AG08395 (cell line): ENCODE data around the gene PAQR8.
"Not testable (repeated sequence)": the region's sequence is repeated elsewhere in the genome, so short reads cannot be mapped to it uniquely, and the experiment has no call there.

ENCODE experiments used
- DNase-seq: peaks from one replicate; pipeline ENCODE4 v3.0.0; 2012; ENCODE audit warnings: mixed read lengths, low spot score

PAQR8 gene

GRCh38 chr6:52376763-52377162 is 14.8 kb downstream of the PAQR8 start:
- no peak for DNase-seq

GRCh38 chr6:52377538-52378221 is 15.7 kb downstream of the PAQR8 start:
- no peak for DNase-seq

DNA sequence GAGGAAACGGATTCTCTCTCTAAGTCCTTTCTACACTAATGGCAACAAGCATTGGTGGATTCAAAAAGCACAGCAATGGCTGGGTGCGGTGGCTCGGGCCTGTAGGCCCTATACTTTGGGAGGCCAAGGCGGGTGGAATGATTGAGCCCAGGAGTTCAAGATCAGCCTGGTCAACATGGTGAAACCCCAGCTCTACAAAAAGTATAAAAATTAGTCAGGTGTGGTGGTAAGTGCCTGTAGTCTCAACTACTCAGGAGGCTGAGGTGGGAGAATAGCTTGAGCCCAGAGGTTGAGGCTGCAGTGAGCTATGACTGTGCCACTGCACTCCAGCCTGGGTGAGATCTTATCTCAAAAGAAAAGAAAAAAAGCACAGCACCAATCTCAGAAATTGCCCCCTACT is 19.3 kb downstream of the PAQR8 start:
- no peak for DNase-seq

- no peak for DNase-seq
Measured at GRCh38 chr6:52384145-52384766, 22.3 kb downstream of the PAQR8 start.

- DNase-seq, result no peak
Measured at GRCh38 chr6:52385074-52385473, 23.1 kb downstream of the PAQR8 start.

- DNase-seq, result not testable (repeated sequence)
Measured at GRCh38 chr6:52388119-52388518, 26.2 kb downstream of the PAQR8 start.

GRCh38 chr6:52388790-52389189 is 26.8 kb downstream of the PAQR8 start:
- DNase-seq, result no peak

DNA sequence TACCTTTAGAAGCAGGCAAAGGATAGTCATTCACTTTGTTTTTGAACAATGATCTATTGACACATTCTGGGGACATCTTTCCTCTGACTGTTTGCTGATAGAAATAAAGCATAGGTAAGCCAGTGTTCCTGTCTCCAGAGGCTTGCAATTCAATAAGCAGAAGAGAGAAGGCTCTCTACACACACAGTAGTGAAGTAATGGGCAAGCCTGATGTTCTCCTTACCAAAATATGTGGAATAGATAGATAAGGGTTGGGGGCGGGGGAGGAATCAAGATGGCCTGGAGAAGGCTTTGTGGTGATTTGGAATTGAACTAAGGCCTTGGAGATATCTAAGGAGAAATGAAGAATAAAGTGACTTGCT is 27.3 kb downstream of the PAQR8 start:
- DNase-seq, result no peak

DNA sequence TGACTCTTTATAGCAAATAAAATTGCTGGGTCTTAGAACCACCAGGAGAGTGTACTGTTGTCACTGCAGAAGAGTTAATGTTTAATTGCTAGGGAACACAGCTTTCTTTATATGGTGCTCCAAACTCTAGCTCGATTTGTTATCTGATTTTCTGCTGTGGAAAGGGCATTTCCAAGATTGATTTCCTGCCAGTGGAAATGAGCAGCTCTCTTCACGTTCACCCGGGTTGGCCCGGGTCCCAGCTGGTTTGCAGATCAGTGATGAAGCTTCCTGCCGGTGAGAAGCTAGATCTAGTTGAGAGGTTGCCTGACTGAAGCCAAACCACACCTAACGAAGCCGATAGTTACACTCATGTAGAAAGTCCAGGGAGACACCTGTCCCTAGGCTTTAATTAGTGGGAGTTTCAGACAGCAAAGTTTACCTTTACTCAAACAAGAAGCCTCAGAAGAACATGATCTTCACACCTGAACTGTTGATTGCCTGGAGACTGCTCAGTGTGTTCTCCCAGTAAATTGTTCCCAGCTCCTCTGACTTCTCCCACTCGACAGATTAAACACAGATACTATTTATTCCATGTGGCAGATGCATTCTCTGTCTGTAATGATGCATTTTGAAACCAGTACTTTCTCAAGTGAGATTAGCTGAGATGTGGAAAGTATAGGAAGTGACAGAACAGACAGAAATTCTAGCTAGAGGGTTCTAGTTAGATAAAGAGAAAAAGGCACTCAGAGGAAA is 27.8 kb downstream of the PAQR8 start:
- peak; percentile 17 for DNase-seq

- DNase-seq, result peak; percentile 27
Measured at GRCh38 chr6:52390361-52390727, 28.4 kb downstream of the PAQR8 start.

DNA sequence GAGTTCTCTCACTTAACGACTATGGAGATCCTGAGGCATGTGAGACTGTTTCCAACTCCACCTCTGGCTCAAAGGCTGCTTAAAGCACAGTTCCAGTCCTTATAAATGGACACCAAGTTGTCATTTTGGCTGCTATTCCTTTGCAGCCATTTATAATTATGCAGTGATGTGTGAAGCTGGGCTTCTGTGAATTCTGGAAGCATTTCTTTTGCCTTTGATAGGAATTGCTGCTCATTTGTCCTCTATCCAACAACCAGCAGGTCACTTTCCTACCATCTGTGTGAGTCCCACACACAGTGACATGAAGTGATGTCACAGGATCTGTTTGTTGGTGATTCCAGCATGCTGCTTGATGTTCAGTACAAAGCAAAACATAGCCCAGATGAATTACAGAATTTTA is 29.6 kb downstream of the PAQR8 start:
- DNase-seq, result no peak

DNA sequence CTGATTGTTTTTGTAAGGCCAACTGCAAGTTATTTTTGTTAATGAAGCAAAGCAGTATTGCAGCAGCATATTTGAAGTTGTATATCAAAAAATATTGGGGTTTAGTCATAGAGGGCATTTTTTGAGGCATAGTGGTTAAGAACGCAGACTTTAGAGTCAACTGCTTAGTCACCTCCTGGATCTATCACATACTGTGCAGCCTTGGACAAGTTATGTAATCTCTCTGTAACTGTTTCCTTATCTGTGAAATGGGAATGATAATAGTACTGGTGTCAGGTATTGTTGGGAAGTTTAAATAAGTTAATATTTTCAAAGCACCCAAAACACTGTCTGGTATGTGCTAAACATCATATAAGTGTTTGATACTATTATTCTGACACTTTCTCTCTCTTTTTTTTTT is 31.0 kb downstream of the PAQR8 start:
- peak; percentile 54 for DNase-seq

- no peak for DNase-seq
Measured at GRCh38 chr6:52393780-52394179, 31.8 kb downstream of the PAQR8 start.

GRCh38 chr6:52394251-52394666 is 32.3 kb downstream of the PAQR8 start:
- no peak for DNase-seq

- no peak for DNase-seq
Measured at GRCh38 chr6:52395969-52396368, 34.0 kb downstream of the PAQR8 start.

DNA sequence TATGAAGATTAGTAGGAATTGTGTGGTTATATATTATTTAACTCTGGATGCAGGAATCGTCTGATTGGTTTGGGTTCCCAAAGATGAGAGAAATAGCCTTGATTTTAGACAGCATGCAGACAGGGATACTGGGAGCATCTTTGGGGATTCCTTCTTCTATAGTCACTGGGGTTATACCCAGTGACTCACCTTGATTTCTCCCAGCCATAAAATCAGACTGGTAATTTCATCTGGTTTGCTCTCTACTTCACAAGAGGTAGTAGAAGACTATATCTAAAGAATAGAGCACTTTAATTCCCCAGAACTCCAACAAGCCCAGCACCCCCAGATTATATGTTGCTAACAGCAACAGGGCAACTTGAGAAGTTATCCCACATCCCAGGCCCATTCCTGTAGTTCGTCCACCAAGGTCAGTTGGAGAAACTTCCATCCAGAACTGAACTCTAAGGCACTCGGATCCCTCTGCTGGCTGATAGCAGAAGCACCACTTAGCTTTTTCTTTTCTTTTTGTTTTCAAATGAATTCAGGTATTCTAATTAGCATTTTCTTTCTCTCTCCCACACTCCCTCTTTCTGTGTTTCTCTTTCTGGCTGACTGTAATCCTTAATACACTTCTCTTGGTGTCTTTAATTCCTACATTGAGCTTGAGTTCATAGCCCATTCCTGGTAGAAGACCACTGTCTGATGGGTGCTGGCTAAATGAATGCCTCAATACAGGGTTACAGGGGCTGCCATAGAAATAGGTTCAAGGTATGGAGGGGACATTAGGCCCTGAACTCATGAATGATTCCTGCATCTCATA is 37.8 kb downstream of the PAQR8 start:
- peak; percentile 72 for DNase-seq

DNA sequence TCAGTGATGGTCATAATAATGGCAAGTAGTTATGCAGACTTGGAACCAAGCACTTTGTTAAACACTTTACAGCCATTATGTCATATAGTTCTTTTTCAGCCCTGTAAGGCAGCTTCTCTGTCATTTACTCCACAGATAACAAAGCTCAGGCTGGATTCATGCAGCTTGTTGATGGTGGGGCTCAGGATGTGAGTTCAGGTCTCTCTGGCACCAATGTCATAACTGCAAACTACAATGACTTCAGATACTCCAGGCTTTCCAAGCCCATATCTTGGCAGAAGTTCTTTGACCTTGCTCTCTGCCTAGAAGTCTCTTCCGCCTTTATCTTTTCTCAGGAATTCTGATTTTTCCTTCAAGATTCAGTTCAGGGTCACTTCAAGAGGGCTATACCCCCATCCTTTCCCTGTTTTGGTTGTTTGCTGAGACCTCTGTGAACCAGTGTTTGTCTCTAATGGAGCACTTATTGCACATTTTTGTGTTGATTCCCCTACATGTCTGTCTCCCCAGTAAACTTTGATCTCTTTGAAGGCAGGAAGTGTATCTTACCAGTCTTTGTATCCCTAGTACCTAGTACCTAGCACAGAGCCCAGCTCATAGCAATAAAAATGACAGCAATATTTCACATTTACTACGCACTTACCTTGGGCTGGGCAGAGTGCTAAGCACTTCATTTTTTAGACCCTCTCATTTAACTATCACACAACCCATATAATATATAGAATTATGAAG is 38.5 kb downstream of the PAQR8 start:
- DNase-seq, result no peak

- no peak for DNase-seq
Measured at GRCh38 chr6:52403086-52403485, 41.1 kb downstream of the PAQR8 start.

GRCh38 chr6:52403627-52404026 is 41.7 kb downstream of the PAQR8 start:
- no peak for DNase-seq

GRCh38 chr6:52405243-52405642 is 43.3 kb downstream of the PAQR8 start:
- no peak for DNase-seq

DNA sequence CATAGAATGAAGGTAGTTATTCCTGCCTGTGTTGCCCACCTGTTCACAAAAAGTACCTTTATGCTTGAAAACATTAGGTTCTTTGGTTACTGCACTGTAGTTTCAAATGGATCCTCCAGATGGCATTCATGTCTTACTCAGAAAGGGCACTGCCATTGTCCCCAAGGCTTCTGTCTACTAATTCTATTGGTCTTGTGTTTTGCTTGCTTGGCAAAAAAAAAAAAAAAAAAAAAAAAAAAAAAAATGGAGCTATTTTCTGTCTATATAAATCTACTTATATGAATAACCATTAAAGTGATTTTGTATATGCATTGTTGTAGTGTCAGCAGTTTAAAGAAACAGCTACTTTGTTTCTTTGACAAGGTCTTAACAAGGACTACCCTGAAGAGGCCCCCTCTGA is 45.5 kb downstream of the PAQR8 start:
- peak; percentile 74 for DNase-seq

GRCh38 chr6:52409499-52409898 is 47.5 kb downstream of the PAQR8 start:
- no peak for DNase-seq
